GM21367 (cell line): ENCODE data around the gene LRRC25.

ENCODE experiments used
- ATAC-seq: cut with Tn5 transposase; IDR thresholded peaks from one replicate; pipeline ENCODE4 v1.9.1; 2021; ENCODE audit not compliant: unreplicated experiment

The LRRC25 gene

GRCh38 chr19:18435842-18436670 lies 38.6 kb upstream of the LRRC25 start:
- no peak for ATAC-seq

- ATAC-seq, result no peak
Observed at GRCh38 chr19:18435178-18435841, 37.9 kb upstream of the LRRC25 start.

DNA sequence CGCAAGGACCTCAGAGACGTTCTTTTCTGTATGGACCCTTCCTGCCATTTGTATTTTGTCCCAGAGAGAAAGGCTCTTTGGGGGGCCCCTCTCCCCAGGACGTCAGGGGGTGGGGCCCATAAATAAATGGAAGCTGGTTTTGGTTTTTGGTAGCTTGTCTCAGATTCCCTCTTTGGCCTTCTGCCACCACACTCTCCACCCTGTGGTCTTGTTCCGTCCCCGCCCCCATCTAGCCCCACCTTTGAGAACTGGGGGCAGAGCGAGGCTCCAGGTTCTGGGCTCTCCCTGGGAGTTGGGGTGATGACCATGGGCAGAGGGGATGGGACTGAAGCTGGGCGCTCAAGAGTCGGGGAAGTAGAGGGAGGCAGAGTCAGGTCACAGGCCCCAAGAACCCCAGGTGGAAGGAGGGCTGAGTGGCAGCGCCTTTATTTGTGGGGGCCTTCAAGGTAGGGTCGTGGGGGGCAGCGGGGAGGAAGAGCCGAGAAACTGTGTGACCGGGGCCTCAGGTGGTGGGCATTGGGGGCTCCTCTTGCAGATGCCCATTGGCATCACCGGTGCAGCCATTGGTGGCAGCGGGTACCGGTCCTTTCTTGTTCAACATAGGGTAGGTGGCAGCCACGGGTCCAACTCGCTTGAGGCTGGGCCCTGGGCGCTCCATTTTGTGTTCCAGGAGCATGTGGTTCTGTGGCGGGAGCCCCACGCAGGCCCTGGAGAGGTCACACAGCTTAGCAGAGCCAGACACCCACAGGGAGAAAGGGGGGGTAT lies 37.2 kb upstream of the LRRC25 start:
- ATAC-seq, result no peak

DNA sequence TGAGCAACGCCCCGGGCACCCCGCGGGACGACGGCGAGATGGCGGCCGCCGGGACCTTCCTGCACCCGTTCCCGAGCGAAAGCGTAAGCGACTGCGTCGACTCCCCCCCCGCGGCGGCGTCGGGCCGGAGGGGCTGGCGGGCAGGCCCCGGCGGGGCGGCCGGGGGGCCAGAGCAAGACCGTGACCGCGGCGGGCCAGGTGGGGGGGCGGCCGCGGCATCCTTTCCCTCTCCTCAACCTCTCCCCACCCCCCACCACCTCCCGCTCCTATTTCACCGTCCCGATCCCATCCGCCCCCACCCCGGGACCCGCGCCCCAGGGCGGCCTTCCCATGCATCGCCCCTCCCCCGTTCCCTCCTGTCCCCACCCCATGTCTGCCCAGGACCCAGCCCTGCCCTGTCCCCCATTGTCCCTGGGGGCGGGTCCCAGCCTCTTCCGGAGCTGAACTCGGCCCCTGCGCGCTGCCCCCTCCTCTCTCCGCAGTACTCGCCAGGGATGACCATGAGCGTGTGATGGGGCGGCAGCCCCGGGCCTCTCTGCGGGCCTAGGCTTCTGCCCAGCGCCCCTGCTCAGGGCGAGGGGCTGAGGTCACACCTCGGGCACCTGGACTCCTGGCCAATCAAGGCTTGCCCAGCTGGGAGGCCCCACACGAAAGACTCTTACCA lies 36.4 kb upstream of the LRRC25 start:
- ATAC-seq, result no peak

DNA sequence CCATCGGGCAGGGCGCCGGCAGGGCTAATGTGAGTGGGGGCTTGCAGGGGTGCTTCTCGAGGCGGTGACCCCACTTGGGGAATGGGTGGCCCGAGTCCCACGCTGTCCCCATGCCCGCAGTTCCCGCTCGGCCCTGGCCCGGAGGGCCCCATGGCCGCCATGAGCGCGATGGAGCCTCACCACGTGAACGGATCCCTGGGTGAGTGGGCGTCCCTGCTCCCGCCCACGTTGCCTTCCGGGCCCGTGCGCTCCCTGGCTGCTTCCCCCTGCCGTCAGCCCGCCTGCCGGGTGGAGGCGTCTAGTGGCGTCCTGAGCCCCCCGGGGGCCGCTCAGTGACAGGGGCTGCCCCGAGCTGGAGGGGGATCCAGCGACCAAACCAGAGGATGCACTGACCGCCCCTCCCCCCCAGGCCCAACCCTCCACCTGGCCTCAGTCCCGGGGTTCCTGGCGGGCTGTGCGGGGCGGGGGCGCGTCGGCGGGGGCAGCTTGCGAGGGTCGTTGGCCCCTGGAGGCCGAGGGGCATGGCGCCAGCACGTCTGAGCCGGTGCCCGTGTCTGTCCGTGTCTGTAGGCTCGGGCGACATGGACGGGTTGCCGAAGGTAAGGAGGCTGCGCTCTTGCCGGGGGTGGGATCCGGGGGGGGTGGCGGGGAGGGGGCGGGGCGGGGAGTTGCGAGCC lies 35.7 kb upstream of the LRRC25 start:
- no peak for ATAC-seq

DNA sequence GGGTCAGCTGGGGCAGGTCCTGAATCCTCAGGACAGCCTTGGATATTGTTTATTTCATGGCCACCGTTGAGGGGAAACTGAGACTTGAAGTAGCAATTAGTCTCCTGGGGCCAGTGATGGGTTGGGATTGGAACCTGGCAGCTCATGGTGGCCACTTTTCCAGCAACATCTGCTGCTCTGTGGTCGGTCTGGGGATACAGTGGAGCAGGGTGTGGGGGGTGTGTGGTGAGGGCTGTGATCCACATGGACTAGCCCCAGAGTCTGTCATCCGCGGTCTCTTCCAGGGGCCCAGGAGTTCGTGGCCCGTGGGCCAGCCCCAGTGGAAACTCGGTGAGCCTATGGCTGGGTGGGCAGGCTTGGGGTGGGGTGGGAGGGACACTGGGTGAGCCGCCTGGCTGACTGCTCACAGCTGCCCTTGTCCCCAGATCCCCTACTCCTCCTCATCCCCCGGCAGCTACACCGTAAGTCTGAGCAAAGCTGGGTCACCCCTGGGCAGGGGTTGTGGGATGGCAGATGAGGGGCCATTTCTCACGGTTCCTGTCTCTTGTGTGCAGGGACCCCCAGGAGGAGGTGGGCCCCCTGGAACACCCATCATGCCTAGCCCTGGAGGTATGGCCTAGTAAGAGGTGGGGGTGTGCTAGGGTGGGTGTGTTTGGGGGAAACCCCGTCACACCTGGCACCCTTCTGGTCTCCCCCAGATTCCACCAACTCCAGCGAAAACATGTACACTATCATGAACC lies 35.0 kb upstream of the LRRC25 start:
- ATAC-seq, result no peak

GRCh38 chr19:18431351-18432197 lies 34.2 kb upstream of the LRRC25 start:
- ATAC-seq, result no peak

- ATAC-seq, result no peak
Observed at GRCh38 chr19:18430417-18431144, 33.2 kb upstream of the LRRC25 start.

DNA sequence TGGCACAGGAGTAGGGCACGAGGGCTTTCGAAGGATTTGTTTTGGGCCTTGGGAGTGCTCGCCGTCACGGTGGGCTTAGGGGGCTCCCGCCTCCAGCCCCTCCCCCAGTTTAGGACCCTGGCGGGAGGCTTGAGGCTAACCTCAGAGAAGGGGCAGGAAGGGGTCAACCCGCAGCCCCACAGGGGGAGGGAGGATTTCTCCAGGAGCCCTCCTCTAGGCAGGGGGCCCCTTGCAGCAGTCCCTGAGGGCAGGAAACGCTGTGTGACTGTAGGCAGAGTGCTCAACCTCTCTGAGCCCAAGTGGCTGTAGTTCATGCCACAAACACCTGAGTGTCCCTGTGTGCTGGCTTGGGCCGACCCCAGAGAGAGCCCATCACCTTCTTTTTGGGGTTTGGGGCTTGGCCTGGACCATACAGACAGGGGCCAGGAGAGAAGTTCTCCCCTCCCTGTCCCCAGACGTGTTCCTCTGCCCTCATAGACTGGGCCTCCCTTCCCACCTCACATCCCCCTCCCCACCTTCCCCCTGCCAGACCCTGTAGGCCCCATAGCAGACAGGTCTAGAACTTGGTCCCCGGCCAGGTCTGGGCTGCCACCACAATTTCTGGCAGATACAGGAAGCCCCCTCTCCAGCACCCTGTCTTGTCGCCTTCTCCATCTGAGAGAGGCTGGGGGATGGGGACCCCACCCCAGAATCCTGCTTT lies 32.4 kb upstream of the LRRC25 start:
- no peak for ATAC-seq

DNA sequence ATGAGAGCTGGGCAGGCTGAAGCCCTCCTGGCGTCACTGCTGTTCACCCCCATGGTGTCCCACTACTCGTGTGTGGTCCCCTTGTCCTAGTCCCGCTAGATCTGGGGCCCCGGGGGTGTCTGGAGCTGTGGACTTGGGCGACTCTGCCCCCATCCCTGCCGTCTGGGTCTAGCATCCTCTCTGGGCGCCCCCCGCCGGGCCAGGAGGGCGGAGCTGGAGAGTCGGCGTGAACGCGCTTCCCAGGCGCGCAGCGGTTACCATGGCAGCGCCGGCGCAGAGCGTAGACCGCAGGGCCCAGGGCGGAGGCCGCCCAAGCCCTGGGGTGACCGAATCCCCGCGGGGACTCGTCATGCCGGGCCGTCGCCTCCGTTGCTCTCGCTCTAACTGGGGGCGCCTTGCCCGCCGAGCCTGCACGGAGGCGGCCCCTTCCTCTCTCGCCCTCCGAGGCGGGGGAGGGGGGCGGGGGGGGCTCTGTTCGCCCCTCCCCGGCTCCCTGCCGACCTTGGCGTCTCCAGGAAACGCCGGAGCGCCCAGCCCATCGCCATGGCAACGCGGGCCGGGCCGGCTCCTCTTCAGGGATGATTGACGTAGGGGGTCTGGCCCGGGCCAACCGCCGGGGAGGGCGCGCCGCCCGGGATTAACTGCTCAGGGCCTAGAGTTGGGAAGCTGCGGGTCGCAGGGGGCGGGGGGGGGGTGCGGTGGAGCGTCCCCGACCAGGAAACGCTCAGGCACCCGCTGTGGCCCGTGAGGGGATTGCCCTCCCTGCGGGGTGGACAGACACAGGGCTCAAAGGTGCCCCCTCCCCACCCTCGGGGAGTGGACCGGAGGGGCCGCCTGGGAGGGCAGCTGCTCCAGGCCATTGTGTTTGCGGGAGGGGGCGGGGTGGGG lies 31.6 kb upstream of the LRRC25 start:
- ATAC-seq, result no peak

- no peak for ATAC-seq
Observed at GRCh38 chr19:18428173-18428786, 30.9 kb upstream of the LRRC25 start.

GRCh38 chr19:18427743-18428113 lies 30.3 kb upstream of the LRRC25 start:
- ATAC-seq, result no peak

GRCh38 chr19:18427080-18427742 lies 29.8 kb upstream of the LRRC25 start:
- no peak for ATAC-seq

GRCh38 chr19:18426416-18426767 lies 29.0 kb upstream of the LRRC25 start:
- ATAC-seq, result no peak

GRCh38 chr19:18425515-18426415 lies 28.3 kb upstream of the LRRC25 start:
- ATAC-seq, result no peak
